Measurements from ENCODE around the gene BSCL2.
"Not testable (repeated sequence)": the region's sequence is repeated elsewhere in the genome, so short reads cannot be mapped to it uniquely, and the experiment has no call there.

Gene BSCL2

DNA sequence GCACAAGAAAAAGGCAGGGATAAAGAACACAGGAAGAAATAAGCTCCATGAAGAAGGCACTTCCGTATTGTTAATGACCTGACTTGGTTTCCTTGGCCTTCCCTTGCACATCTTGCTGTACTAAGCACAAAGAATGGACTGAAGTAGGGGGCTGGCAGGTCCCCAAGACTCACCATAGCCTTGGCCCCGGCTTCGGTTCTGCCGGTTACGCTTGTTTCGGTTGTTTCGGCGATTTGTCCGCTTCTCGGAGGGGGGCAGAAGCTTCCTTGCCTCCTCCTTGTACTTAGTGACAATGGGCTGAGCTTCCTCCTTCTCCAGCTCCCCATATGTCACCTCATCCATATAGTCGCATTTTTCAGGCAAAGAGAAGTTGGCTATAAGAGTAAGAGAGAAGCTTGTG lies 9.6 kb upstream of the BSCL2 start:
- DNase-seq, result no peak

DNA sequence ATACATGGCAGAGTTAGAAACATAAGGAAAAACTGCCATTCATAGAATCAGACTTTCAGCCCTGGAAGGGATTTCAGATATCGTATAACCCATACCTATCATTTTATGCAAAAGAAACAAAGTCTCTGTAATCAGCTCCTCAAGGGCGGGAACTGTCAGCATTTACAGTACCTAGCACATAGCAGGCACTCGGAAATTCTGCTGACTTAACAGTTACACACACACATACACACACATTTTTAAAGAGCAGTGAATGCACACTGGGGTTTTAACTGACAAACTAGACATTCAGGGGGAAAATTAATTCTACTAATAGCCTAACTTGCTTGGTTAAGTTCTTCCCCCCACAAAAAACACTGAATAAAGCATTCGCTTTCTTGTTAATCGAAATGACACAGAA lies 9.0 kb upstream of the BSCL2 start:
- no peak for DNase-seq

DNA sequence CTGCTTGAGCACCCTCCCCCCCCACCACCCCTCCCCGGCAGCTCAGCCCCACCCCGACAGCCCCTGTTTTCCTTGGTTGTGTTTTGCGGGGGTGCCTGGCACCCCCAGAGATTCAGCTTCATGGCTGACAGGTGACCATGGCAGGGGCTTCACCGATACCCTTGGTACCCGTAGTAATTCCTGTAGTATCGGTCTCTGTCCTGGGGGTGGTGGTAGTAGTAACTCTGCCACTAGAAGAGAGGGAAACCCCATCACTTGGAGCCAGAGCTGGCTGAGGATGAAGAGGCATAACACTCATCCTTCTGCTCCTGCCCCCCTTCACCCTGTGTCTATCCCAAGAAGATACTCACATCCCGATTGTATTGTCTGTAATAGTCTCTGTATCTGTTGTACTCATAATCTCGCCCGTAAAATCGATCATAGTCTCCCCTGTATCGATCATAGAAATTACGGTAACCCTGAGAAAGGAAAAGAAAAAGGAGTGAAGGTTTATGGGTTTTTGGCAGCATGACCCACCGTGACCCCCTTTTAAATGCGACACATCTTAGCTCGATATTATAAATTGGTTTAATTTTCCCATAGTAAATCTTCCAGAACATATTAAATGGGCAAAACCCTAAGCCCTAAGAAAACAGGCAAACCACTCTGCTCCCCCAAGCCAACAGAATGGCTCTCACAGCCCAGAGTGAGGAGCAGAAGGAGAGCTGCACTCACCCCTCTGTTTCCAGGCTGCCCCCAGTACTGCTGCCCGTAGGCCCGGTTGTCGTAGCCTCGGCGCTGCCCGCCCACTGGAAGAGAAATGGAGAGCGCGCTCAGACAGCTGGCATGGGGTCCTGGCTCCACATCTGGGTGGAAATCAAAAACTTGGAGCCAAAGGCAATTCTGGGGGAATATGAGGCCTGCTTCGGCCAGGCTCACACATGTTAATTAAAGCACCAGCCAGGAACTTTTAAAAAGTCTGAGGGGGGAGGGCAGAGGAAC lies 8.2 kb upstream of the BSCL2 start:
- no peak for DNase-seq

DNA sequence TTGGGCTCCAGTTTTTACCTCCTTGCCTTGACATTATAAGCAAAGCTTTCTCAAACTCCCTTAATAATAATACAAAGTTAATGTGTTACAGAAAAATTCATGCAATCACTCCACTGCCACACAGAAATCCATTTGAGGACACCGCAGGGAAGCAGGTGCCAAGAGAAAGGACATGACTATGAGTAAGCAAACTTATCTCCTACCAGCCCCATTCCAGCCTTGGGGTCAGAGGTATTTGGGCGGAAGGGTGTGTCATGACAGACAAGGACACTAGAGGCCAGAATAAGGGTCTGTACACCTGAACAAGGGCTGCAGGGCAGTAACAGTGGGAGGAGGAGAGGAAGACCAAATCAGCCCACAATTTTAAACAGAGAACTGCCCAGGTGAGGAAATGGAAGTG lies 6.1 kb upstream of the BSCL2 start:
- DNase-seq, result no peak

DNA sequence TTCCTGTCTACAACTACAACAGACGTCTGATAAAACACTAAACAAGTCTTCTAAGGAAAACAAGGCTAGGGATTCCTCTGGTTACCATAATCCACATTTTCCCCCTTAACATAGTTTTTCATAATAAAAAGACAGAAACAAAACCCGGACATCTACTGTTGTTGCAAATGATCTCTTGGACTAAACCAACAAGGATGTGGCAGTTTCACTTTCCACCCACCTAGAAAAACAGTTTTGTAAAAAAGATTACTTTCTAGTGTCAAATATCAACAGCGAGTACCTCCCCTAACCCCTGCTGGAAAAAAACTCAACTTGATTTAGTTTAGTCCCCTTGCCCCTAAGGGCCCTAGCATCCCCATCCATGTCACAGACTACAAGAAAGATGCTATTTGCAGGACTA lies 5.6 kb upstream of the BSCL2 start:
- no peak for DNase-seq

DNA sequence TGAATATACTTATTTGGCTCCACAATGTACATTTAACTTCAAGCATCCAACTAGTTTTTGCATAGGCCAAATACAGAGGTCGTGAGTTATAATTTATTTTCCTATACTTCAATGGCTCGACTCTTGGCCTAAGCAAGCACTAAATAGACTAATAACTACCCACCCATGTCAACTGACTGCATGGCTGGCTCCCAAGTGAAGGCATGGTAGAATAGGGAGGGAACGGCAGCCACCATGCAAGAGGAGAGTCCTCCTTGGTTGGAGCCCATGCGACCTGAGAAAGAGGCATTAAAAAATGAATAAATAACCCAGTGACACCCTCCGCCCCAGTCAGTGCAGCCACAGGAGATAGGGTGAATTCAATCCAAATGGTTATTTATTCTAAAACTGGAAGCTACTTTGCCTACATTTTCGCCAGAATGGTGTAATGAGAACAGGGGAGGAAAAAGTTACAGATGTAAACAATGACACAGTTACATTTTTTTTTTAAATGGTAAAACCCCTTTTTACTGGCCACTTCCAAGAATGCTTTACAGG lies 5.1 kb upstream of the BSCL2 start:
- DNase-seq, result no peak

DNA sequence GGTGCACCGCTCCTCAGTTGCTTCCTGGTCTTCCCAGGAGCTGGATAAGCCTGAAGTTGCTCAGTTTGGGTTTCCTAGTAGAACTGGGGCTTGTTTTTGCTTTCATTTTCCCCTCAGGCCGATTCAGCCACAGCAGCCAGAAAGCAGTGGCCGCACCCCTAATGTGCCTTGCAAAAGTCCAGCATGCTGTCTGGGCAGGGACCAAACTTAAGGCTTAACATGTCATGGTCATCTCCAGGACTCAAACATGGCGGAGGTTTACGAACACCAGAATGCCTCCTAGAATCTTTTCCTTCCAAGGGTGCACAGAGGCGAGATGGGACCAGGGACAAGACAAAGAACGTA lies 2.7 kb upstream of the BSCL2 start:
- no peak for DNase-seq

DNA sequence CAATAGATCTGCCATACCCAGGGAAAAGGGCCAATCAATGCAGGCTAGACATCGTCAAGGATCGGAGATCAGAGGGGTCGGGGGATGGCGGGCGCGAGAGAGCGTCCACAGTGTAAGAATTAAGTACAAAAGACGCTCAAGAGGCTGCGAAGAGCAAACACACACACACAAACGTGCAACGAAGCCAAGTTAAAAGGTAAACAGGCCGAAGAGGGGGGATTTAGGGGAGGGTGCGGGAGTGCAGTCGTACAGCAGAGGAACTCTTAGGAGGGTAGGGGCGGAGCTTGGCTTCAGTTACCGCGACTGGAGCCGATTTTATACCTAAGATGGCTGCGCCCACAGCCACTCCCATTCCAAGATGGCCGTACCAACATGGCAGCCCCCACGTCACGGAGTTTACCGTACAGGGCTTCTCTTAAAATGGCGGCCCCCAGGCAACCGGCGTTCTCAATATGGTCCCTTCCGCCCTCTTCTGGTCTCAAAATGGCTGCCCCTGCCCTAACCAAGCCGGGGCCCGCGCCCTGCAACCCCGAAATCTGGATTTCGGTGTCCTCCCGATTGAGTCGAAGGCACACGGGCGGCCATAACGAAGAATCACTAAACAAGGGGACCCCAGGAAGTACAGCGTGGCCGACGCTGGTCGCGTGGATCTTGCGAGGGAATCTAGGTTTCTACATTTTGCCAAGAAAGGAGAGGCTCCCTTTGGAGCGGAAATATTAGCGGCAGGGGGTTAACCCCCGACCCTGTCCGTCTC lies 2.2 kb upstream of the BSCL2 start:
- peak; percentile 95 for DNase-seq

DNA sequence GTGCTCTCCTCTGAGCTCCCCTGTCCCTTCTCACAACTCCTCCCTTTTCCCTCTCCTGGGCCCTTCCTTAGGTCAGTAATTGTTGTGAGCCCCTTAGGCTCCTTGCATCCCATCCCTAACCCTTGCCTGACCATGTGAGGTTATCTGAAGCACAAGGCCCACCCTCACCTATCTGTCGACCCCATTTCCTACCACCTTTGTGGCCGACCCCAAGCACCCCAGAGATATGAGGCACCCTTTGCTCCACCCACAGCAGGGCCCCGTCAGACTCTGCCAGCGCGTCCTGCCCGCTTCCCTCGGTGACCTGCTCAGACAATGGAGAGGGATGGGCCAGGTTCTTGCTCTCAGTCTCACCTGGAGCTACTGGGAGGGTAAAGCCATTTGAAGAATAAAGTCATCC lies 1.6 kb upstream of the BSCL2 start:
- DNase-seq, result no peak

DNA sequence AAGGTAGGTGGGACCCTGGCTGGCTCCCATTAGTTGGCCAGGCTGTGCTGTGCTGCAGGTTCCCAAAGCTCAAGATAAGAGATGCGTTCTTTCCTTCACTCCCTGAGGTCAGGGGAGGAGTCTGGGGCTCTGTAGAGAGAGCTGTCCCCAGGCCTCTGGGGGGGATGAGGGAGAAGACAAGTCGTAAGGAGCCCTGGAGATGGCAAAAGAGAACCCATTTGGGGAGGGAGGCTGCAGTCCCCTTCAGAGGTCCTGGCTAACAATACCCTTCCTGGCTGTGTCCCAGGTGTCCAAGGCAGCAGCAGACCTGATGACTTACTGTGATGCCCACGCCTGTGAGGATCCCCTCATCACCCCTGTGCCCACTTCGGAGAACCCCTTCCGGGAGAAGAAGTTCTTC lies 1.2 kb upstream of the BSCL2 start:
- DNase-seq, result no peak

DNA sequence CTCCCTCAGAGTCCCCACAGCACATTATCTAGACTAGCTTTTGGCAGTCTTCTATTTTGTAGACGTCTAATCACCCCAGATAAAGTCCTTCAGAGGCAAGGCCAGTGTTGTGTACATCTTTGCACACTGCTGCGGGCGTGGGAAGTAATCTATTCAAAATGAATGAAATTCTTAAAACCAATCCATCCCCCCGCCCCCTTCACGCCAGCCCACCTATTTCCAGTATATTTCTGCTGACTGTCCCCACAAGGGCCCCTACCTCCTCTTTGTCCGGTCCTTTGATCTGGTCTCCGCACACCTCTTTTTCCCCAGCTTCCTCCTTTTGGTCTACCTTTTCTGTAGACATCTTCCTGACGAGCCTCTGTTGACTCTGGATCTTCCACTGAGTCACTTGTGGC lies 375 bp downstream of the BSCL2 start:
- no peak for DNase-seq

DNA sequence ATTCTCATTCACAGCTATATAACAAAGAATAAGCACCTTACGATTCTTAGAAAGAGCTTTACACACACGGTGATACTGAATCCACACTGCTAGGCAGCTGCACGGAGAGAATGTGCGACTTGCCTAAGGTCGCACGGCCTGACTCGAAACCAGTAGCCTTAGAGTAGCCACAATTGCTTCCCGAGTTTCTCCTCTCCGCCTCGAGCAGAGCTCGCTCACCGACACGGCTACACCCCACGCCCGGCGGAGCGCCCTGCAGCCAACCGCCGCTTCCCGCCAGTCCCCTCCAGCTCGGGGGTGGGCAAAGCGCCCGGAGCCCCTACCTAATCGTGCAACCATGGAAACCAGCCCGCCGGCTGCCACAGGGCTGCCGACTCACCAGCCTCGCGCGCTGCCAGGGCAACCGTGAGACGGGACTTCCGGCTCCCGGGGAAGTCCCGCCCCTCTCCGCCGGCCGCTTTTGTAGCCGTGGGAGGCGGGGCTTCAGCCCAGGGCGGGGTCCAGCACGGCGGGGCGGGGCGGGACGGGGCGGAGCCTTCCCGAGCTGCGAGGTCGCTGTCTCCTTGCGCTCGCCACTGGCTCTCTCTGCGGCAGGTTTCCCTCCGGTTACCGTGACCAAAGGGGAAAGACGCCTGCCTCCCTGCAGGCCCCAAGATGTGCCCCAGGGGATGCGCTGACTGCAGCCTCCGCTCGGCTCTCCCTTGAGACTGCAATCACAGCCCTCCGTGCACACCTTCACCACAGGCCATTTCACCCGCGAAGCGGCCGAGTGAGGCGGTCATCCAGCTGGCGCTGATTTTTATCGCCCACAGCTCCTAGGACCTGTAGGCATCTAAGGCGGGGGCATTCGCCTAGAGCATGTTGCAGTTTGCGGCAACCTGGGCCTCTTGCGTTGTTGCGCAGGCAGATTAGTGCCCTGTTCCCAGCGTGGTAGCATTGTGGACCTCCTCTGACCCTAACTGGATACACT lies 1.1 kb downstream of the BSCL2 start:
- DNase-seq, result peak; percentile 76

DNA sequence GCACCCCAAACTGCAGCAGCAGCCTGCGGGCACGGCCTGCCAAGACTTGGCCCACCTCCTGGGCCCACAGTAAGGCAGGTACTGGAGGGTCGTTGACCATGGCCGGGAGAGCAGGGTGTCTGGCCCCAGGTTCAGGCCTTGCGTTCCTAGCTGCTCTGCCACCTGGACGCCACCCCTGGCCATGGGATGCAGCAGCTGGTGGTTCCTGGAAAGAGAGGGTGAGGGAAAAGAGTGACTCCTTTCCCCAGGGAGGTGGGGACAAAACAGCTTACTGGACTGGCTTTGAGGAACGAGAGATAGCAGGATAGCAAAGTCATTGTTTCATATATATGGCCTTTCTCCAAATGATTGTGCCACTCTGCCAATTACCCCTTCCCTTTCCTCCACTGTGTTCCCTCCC lies 1.8 kb downstream of the BSCL2 start:
- no peak for DNase-seq

DNA sequence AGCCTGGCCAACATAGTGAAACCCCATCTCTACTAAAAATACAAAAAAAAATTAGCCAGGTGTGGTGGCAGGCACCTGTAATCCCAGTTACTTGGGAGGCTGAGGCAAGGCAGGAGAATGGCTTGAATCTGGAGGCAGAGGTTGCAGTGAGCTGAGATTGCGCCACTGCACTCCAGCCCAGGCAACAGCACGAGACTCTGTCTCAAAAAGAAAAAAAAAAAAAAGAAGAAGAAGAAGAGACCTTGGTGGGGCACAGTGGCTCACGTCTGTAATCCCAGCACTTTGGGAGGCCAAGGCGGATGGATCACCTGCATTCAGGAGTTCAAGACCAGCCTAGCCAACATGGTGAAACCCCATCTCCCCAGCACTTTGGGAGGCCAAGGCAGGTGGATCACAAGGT lies 3.3 kb downstream of the BSCL2 start:
- not testable (repeated sequence) for DNase-seq

DNA sequence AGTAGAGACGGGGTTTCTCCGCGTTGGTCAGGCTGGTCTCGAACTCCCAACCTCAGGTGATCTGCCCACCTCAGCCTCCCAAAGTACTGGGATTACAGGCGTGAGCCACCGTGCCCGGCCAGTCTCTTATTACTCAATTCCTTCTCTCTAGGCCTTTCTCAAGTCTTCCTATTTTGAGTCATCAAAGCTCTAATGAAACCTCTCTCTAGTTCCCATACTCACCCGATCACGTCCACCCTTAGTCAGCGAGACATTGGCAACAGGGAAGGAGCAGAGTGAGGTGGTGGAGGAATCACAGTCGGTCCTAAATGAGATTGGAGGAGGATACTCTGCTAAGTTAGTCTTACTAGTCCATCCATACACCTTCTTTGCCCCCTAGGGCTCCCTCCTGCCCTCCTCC lies 5.0 kb downstream of the BSCL2 start:
- DNase-seq, result no peak

DNA sequence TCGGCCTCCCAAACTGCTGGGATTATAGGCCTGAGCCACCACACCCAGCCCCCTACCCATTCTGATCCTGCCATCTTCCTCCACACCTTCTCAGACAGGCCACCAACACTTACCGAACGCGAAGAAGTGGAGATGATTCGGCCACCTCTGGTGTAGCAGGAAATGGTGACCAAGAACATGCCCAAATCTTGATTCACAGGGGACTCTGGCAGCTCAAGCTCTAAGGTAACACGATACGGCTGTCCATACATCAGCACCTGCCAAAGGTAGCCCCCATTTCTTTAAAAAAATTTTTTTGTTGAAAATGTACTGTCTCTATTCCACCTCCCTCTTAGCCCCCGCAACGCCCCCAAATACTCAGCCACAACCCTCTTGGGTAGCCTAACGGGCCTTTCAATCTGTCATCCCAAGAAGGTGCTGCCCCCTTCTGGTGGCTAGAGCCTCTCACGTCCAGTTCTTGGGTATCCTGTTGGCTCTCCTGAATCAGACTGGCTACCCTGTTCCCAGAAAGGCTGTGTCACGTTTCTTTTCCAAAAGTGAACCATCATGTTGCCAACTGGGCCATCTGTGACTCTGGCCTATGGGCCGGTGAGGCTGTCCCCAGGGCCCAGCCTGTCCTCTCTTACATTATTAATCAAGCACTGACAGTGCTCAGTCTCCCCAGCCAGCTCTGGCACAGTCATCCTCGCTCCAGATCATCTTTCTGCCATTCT lies 12.6 kb downstream of the BSCL2 start:
- DNase-seq, result no peak

DNA sequence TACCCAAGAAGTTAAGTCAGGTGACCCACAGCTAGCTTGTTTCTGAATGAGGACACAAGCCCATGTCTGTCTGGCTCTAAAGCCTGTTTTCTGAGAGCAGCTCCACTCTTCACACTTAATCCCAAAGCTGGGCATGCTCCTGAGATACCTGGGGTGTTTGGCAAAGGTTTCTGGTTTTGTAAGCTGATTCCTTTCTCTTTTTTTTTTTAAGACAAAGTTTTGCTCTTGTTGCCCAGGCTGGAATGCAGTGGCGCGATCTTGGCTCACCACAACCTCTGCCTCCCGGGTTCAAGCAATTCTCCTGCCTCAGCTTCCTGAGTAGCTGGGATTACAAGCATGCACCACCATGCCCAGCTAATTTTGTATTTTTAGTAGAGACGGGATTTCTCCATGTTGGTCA lies 13.6 kb downstream of the BSCL2 start:
- DNase-seq, result not testable (repeated sequence)

DNA sequence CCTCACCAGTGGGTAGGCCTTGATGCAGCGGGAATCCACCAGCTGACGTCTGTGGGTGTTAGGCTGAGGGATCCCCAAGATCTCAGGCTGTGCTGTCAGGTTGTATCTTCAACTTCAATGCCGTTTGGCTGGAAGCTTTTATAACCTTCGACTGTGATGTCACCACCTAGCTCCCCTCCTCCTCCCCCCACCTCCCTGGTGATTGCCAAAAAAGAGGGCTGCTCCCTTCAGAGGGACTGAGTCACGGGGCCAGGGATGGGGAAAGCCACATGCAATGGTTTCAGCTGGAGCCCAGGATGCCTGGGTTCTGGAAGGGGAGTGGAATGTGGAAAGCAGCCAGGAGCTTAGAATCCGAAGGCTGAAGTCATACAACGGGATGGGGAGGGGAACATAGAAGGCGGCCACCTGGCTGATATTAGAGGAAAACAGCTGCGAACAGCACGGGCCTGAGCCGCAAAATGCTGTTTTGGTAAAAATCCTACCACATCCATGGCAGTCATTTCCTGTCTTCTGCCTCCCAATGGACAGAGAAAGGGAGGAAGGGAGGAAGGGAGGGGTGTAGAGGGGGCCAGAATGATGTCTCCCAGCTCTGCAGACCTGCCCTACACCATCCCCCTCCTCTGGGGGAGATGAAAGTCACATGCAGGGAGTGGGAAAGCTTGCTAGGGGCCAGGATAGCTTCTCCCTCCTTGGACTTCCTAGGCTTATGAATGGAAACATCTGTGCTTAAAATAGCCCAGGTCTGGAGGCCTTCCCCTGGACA lies 17.6 kb downstream of the BSCL2 start, which contains the start of gene LRRN4CL:
Gene LRRN4CL, minus strand, starts transcription at position 110 of the 763 bp plus-strand sequence. CDS start 1,022 bp downstream, outside the sequence.
- no peak for DNase-seq

DNA sequence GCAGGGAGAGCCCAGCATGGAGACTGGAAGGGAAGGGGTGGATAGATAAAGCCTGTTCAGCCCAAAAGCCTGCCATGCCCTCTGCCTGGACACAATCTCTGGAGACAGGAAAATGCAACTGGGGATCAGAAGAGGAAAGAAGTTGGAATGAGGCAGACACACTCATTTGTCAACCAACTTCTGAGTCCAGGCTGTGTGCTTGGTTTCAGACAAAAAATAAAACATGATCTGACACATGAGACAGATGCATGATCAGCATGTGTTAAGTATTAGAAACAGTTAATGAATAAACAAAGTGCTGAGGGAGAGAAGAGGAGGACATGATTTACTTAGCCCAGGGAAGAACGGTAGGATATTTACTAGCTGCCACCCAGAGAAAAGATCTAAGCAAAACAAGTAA lies 18.7 kb downstream of the BSCL2 start:
- DNase-seq, result no peak

DNA sequence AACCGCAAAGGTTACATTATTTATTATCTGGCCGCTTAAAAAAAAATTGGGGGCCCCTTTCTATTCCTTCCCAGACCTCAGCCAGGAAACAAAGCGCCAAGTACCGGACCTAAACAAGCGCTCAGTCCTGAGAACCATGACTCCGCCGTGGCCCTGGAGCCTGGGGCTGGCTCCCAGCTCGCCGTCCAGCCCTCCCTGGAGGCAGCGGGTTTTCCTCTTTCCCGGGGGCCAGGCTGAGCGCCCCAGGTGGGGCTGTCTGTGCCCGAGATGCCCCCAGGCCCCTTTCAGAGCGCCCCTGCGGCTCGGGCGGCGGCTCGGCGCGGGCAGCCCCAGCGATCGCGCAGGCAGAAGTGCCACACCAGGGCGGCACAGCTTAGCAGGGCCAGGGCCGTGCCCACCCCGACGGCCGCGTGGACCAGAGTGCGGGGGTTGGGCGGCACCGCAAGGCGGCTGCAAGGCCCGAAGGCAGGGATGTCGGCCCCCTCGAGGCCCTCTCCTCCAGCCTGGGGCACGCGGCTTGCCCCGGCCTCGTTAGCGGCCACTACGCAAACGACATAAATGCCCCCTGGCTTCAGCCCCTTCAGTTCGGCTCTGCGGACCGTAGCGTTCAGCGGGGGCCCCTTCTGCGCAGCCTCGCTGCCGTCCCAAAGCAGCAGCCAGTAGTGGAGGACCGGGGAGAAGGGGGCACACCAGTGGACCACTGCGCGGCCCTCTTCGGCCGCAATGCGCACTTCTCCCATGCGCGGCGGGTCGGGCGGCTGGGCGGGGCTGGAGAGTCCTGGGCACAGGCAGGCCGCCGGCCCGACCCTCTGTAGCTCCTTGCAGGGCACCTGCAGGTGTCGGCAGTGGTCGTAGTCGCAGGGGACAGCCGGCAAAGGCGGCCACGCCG lies 19.5 kb downstream of the BSCL2 start:
- no peak for DNase-seq

Data from NCI-H1436 treated with DMSO at 0.1 percent for 48 hours (cell line).